PFSK-1 (cell line): ENCODE results near the gene BRINP1.

Source experiments
- FOXP2 ChIP-seq: optimal IDR thresholded peaks from 2 replicates; pipeline ENCODE3; 2011; ENCODE audit warnings: borderline replicate concordance, control low read depth, inconsistent platforms; ENCODE audit not compliant: insufficient read depth; ENCODE audit errors: extremely low read length, extremely low read depth
- POLR2AphosphoS5 ChIP-seq: IDR thresholded peaks from 2 replicates; pipeline ENCODE4 v1.6.1; 2012; ENCODE audit warnings: low read depth, mild to moderate bottlenecking, control low read depth, low read length, moderate library complexity
- SIN3A ChIP-seq: IDR thresholded peaks from 2 replicates; pipeline ENCODE4 v1.6.1; 2012; ENCODE audit warnings: mild to moderate bottlenecking, low read length, moderate library complexity, borderline replicate concordance; ENCODE audit not compliant: insufficient read depth
- TAF1 ChIP-seq: IDR thresholded peaks from 2 replicates; pipeline ENCODE4 v1.6.1; 2012; ENCODE audit warnings: low read length, control low read depth, borderline replicate concordance; ENCODE audit not compliant: insufficient read depth
- TF ChIP-seq, protein P1 (sequence below), 2 experiments: IDR thresholded peaks; 2 replicates each; pipeline versions ENCODE4 v1.6.1 to v1.8.0; 2011 to 2012; ENCODE audit warnings: low read depth in 2 of 2, low read length in 2 of 2, control low read depth in 1 of 2, inconsistent platforms in 1 of 2, mild to moderate bottlenecking in 1 of 2, moderate library complexity in 1 of 2; ENCODE audit not compliant: insufficient read depth in 1 of 2

The BRINP1 gene

DNA sequence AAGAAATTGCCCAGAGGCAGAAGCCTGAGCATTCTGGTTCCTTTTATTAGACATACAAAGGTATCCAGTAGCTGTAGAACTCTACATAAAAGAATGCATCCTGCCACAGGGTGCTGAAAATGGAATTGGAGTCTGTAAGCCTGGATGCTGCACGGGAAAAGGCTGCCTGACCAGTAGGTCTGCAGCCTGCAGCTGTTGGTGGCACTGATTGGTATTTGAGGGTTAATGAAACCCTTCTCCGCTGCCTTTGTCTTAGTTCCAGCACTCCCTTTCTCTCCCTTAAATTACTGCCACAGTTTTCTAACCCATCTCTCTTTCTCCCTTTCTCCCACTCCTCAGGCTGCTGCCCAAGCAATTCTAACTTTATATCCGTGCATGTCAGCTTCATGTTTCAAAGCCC, 64.7 kb downstream of the BRINP1 start:
- TF ChIP-seq POLR2AphosphoS5 (no peak), FOXP2 (no peak), SIN3A (no peak), TAF1 (no peak)
- TF ChIP-seq, protein P1, sequence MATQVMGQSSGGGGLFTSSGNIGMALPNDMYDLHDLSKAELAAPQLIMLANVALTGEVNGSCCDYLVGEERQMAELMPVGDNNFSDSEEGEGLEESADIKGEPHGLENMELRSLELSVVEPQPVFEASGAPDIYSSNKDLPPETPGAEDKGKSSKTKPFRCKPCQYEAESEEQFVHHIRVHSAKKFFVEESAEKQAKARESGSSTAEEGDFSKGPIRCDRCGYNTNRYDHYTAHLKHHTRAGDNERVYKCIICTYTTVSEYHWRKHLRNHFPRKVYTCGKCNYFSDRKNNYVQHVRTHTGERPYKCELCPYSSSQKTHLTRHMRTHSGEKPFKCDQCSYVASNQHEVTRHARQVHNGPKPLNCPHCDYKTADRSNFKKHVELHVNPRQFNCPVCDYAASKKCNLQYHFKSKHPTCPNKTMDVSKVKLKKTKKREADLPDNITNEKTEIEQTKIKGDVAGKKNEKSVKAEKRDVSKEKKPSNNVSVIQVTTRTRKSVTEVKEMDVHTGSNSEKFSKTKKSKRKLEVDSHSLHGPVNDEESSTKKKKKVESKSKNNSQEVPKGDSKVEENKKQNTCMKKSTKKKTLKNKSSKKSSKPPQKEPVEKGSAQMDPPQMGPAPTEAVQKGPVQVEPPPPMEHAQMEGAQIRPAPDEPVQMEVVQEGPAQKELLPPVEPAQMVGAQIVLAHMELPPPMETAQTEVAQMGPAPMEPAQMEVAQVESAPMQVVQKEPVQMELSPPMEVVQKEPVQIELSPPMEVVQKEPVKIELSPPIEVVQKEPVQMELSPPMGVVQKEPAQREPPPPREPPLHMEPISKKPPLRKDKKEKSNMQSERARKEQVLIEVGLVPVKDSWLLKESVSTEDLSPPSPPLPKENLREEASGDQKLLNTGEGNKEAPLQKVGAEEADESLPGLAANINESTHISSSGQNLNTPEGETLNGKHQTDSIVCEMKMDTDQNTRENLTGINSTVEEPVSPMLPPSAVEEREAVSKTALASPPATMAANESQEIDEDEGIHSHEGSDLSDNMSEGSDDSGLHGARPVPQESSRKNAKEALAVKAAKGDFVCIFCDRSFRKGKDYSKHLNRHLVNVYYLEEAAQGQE (IDR thresholded peaks at IDR 0.05; ENCODE audit: insufficient read depth in 1 of 2, low read depth in 2 of 2, low read length in 2 of 2), result no peak

DNA sequence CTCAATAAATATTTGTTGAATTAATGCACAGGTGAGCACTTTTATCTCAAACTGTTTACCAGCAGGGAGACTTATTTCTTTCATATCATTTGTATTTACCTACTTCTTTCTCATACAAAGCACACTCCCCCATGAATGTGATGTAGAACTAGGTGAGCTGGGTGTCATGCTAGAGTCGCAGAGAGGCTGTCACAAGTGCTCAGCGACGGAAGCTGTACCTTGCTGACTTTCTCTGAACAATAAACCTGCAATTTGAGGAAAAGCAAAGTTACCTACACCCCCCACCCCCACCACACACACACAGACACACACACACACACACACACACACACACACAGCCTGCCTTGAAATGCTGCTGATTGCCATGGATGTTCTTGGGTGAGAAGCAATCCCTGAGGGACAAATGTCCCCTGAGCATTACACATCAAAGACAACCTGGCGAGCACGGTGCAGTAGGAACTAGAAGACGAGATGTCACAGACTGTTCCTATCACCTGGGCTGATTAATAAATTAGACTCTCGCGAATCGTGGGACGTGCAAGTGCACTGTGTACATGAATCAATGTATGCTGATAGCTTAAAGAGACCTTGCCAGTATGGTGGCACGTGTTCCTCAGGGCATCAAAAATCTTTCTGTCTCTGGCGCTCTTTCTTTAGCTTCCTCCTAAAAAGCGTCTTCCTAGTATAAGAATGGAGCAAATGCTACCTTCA, 66.1 kb downstream of the BRINP1 start:
- TF ChIP-seq TAF1, result no peak

DNA sequence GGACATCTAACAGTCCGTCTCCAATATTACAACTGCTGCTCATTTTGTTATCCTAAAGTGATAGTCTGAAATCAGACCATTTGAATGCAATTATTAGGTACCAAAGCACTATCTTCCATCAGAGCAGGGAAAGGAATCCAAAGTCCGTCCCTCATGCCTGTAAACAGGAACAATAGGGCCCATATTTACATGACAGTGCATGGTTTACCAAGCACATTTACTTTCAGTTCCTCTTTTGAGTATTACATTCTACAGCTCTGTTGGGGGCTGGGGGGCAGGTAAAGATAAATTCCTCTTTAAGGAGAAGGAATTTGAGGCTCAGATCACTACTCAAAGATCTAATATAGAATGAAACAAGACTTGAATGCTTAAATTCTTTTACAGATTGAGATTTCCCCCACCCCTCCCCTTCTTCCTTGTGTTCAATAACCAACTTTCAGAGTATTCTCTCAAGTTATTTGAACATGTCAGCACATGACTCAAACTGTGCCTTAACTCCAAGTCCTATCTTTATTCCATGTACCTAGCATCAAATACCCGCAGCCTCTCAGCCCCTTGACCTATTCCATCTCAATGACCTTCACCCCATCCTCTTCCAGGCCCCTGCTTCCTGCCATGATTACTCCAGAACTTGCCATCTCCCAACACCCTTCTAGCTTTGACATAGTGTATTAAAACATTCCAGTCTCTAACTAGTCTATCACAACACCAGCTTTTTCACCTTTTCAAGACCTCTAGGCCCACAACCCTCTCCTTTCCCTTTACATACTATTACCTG, 71.0 kb downstream of the BRINP1 start:
- TF ChIP-seq POLR2AphosphoS5, result no peak
- TF ChIP-seq, protein P1 (IDR thresholded peaks at IDR 0.05; ENCODE audit: insufficient read depth in 1 of 2, low read depth in 2 of 2, low read length in 2 of 2), result no peak
- no peak for TF ChIP-seq TAF1
- no peak for TF ChIP-seq FOXP2
- no peak for TF ChIP-seq SIN3A

DNA sequence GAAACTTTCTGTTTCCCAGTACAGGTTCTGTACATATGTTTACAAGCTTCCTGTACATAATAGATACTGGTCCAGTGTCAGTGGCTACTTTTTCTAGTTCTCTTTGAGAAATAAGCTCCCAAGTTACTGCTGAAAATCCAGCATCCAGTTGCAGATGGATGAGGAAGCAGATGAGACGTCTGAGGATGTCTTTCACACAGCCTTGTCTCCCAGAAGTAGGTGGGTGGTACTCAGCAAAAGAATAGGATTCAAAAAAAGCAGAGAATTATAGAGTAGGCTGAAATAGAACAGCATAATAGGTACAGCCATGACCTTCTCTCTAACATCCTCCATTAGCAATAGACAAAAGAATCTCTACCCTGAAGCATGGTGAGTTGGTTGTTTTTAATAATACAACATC, 77.7 kb downstream of the BRINP1 start:
- TF ChIP-seq FOXP2 (no peak), TAF1 (no peak)

DNA sequence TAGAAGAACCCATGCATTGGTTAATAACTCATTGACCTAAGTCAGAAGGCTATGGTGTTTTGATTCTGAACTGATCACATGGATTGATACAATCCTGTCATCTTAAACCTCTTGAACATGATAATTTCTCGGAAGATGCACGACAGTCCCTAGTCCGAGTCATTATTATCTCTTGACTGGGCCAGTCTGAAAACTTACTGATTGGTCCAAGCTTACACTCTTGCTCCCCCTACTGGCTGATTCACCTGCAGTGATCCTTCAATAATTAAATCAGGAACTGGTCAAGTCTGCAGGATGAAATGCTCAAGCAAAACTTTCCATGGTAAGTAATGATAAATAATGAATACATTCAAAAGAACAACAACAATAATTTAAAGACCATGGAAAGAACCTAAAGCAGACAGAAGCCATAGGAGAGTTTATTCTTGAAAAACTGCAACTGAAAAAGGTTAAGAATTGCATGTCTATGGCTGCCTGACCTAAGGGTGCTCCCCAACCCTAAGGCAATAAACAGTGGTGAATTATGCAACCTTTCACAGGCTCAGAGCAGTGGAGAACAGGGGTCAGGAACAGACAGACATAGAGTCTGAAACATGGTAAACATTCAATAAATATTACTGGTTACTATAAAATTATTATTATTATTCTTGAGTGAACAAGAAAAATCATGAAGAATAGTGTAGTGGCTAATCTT, 79.3 kb downstream of the BRINP1 start:
- TF ChIP-seq POLR2AphosphoS5 (no peak), FOXP2 (no peak), SIN3A (no peak), TAF1 (no peak)
- TF ChIP-seq, protein P1 (IDR thresholded peaks at IDR 0.05; ENCODE audit: insufficient read depth in 1 of 2, low read depth in 2 of 2, low read length in 2 of 2), result no peak
